ENCODE results near the gene SFXN2.
"Not testable (repeated sequence)": the region's sequence is repeated elsewhere in the genome, so short reads cannot be mapped to it uniquely, and the experiment has no call there.

Gene SFXN2

GRCh38 chr10:102752934-102753664 is 38.7 kb downstream of the SFXN2 start:
- DNase-seq (ENCODE audit: low read depth in 3 of 3), result no peak

GRCh38 chr10:102753718-102754117 is 39.3 kb downstream of the SFXN2 start:
- DNase-seq (ENCODE audit: low read depth in 3 of 3), result no peak

GRCh38 chr10:102757323-102757722 is 42.9 kb downstream of the SFXN2 start:
- DNase-seq (ENCODE audit: low read depth in 3 of 3), result no peak

GRCh38 chr10:102758240-102758932 is 44.0 kb downstream of the SFXN2 start:
- no peak for DNase-seq (ENCODE audit: low read depth in 3 of 3)

- DNase-seq (ENCODE audit: low read depth in 3 of 3), result not testable (repeated sequence)
Measured at GRCh38 chr10:102758933-102759262, 44.5 kb downstream of the SFXN2 start.

GRCh38 chr10:102759497-102760210 is 45.2 kb downstream of the SFXN2 start:
- DNase-seq (ENCODE audit: low read depth in 3 of 3), result no peak

GRCh38 chr10:102761981-102762380 is 47.5 kb downstream of the SFXN2 start:
- no peak for DNase-seq (ENCODE audit: low read depth in 3 of 3)

- no peak for DNase-seq (ENCODE audit: low read depth in 3 of 3)
Measured at GRCh38 chr10:102762401-102763015, 48.1 kb downstream of the SFXN2 start.

- DNase-seq (ENCODE audit: low read depth in 3 of 3), result no peak
Measured at GRCh38 chr10:102763037-102763607, 48.7 kb downstream of the SFXN2 start.

- no peak for DNase-seq (ENCODE audit: low read depth in 3 of 3)
Measured at GRCh38 chr10:102764470-102765161, 50.2 kb downstream of the SFXN2 start.

- no peak for DNase-seq (ENCODE audit: low read depth in 3 of 3)
Measured at GRCh38 chr10:102765336-102765735, 50.9 kb downstream of the SFXN2 start.

- DNase-seq (ENCODE audit: low read depth in 3 of 3), result no peak
Measured at GRCh38 chr10:102767428-102768160, 53.2 kb downstream of the SFXN2 start.

- DNase-seq (ENCODE audit: low read depth in 3 of 3), result no peak
Measured at GRCh38 chr10:102769375-102770107, 55.1 kb downstream of the SFXN2 start.

GRCh38 chr10:102770108-102770482 is 55.7 kb downstream of the SFXN2 start:
- DNase-seq (ENCODE audit: low read depth in 3 of 3), result no peak

- no peak for DNase-seq (ENCODE audit: low read depth in 3 of 3)
Measured at GRCh38 chr10:102770792-102771191, 56.4 kb downstream of the SFXN2 start.

- no peak for DNase-seq (ENCODE audit: low read depth in 3 of 3)
Measured at GRCh38 chr10:102773320-102773719, 58.9 kb downstream of the SFXN2 start.

GRCh38 chr10:102773986-102774385 is 59.5 kb downstream of the SFXN2 start:
- no peak for DNase-seq (ENCODE audit: low read depth in 3 of 3)

- DNase-seq (ENCODE audit: low read depth in 3 of 3), result no peak
Measured at GRCh38 chr10:102775201-102775934, 60.9 kb downstream of the SFXN2 start.

- DNase-seq (ENCODE audit: low read depth in 3 of 3), result no peak
Measured at GRCh38 chr10:102775935-102776669, 61.7 kb downstream of the SFXN2 start.
